Right kidney (tissue), 1 donor: ENCODE measurements around the gene GNAO1.
"Not testable (repeated sequence)": the region's sequence is repeated elsewhere in the genome, so short reads cannot be mapped to it uniquely, and the experiment has no call there.

Source experiments
- DNase-seq: peaks from one replicate; pipeline ENCODE4 v3.0.0-alpha.2; 2016

The GNAO1 gene

DNA sequence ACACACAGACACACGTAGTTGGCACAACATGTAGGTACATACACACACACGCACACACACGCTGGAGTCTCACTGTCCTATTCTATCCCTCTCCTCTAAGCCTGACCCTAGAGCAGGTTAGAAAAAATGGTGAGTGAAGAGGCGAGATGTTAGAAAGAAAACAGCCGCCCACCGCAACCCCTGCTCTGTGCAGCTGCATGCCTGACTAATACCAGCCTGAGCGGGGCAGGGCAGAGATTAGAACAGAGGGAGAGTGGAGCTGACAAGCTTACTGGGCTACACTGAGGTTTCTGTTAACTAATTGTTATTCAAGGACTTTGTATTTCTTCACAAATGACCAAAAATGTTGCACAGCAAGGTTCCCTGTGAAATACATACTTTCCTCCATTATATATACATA lies 174.3 kb downstream of the GNAO1 start:
- no peak for DNase-seq

- no peak for DNase-seq
These were observed 175.7 kb downstream of the GNAO1 start for GRCh38 chr16:56366945-56367344.

GRCh38 chr16:56367764-56368163 lies 176.5 kb downstream of the GNAO1 start:
- no peak for DNase-seq

DNA sequence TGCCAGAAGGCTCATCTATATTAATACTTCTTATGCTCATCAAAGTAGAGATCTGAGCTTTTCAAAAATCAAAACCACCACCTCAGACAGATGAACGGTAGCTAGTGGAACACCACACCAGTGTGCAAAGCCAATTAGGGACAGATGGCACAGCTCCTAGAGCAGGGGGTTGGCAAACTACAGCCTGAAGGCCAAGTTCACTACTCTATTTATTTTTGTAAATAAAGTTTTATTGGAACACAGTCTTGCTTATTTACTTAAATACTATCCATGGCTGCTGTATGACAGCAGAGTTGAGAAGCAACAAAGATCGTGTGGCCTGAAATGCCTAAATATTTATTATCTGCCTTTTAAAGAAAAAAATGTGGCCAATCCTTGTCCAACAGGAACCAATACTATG lies 177.3 kb downstream of the GNAO1 start:
- DNase-seq, result no peak

- no peak for DNase-seq
These were observed 177.9 kb downstream of the GNAO1 start for GRCh38 chr16:56369202-56369601.

- no peak for DNase-seq
These were observed 179.0 kb downstream of the GNAO1 start for GRCh38 chr16:56370185-56370874.

GRCh38 chr16:56370875-56371659 lies 179.8 kb downstream of the GNAO1 start:
- no peak for DNase-seq

GRCh38 chr16:56371660-56371937 lies 180.3 kb downstream of the GNAO1 start:
- no peak for DNase-seq

- no peak for DNase-seq
These were observed 180.8 kb downstream of the GNAO1 start for GRCh38 chr16:56372013-56372634.

DNA sequence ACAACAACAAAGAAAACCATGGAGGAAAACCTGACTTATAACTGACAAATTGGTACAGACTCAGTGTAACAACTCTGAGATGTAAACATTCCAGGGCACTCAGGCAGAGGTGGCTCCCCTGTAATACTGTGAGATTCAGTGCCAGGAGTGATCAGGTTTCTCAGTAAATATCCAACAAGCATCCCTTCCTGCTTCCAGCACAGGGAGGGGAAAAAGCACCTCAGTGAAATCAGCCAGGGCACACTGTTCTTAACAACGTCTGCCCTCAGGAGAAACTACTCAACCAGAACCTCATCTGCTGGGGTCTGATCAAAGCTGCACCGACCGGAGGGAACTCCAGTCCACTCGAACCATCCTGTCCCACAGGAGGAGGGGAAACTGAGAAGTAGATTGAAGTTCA lies 181.7 kb downstream of the GNAO1 start:
- peak; percentile 57 for DNase-seq

GRCh38 chr16:56375792-56376191 lies 184.5 kb downstream of the GNAO1 start:
- not testable (repeated sequence) for DNase-seq

DNA sequence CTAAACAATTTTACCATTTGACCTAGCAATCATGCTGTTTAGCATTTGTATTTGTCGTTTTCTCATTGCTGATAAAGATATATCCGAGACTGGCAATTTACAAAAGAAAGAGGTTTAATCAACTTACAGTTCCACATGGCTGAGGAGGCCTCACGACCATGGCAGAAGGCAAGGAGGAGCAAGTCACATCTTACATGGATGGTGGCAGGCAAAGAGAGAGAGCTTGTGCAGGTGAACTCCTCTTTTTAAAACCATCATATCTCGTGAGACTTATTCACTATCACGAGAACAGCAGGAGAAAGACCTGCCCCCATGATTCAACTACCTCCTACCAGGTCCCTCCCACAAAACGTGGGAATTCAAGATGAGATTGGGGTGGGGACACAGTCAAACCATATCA lies 187.8 kb downstream of the GNAO1 start:
- DNase-seq, result not testable (repeated sequence)

GRCh38 chr16:56380778-56381485 lies 189.6 kb downstream of the GNAO1 start:
- not testable (repeated sequence) for DNase-seq

DNA sequence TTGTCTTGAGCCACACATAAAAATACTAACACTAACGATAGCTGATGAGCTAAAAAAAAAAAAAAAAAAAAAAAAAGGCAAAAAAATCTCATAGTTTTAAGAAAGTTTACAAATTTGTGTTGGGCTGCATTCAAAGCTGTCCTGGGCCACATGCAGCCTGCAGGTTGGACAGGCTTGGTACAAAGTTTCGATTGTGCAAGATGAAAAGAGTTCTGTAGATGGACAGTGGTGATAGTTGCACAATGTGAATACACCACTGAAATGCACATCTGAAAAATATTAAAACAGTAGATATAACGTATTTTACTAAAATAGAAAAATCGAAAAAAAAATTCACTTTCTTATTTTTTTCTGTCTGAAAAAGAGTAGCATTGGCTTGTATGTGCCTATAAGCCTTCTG lies 191.2 kb downstream of the GNAO1 start:
- DNase-seq, result no peak

DNA sequence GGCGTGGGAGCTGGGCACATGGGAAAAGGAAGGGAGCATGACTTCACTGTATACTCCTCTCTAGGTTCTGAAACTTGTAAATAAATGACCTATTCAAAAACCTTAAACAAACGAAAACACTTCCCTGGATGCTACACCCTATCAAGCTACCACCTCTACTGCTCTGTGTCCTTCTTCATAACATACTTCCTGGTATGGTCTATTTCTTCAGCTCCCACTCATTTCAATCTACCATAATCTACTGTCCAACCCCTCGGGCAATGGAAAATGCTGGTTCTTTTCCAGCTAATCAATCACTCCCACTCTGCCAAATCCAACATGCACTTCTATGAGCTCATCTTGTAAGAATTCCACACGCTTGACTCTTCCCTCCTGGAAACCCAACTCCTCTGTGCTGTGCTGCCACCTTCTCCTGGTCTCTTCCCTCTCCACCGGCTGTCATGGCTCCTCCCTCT lies 191.6 kb downstream of the GNAO1 start:
- DNase-seq, result no peak

DNA sequence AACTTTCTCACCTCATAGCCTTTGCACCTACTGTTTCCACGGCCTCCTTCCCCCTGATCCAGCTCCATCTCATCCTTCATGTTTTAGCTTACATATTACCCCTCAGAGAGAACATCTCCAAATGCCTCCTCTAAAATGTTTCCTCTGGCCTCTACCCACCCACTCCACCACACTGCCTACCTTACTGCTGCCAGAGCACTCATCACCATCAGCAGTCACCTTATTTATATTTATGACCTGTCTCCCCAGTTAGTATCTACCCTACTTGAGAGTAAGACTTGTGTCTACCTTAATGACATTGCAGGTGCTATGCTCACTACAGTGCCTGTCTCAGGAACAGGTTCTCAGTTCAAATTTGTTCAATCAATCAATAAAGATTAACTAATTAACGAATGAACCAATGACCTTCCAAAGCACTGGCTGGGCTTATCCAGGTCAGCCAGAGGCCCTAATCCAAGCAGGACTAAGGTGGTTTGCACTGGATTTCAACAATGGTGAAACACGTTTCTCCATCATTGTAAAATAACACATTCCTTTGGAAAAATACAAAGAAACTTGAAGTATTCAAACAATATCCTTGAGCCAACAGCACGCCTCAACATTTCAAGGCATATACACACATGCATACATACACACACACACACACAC lies 192.9 kb downstream of the GNAO1 start:
- DNase-seq, result no peak

DNA sequence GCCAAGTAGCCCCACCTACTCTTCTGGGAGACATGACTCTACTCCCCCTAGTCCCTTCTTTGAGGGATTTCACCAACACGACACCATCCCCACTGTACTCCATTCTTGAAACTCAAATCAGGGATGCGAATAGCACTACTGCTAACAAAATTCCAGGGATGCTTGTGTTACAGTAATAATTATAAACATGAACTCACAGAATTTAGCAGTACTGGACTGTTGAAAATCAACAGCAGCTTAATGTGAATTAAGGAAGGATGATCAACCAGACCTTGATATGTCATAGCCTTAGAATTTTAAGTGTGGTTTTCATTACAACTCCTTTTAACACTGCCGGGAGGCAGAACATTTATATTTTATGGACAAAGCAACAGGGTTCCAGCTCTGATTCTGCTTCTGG lies 196.1 kb downstream of the GNAO1 start:
- DNase-seq, result no peak

- DNase-seq, result no peak
These were observed 196.9 kb downstream of the GNAO1 start for GRCh38 chr16:56388209-56388608.

DNA sequence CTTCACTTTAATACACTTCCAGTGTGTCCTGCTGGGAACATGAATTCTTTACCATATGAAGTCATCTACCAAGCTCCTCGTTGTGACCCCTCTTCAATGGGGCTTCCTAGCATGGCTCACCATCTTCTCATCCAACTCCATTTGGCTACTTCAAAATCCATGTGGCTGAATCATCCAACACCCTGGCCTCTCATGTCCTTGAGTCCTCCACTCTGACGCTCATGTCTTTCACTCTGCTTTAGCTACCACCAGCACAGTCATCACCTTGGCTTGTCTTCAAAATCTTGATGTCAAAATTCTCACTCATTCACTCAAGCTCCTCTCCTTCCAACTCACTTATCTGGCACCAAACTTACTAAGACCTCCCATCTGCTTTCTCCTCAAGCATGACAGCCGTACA lies 198.3 kb downstream of the GNAO1 start:
- DNase-seq, result no peak

DNA sequence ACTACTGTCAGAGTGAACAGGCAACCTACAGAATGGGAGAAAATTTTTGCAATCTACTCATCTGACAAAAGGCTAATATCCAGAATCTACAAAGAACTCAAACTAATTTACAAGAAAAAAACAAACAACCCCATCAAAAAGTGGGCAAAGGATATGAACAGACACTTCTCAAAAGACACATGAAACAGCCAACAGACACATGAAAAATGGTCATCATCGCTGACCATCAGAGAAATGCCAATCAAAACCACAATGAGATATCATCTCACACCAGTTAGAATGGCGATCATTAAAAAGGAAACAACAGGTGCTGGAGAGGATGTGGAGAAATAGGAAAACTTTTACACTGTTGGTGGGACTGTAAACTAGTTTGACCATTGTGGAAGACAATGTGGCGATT lies 205.4 kb downstream of the GNAO1 start:
- not testable (repeated sequence) for DNase-seq

DNA sequence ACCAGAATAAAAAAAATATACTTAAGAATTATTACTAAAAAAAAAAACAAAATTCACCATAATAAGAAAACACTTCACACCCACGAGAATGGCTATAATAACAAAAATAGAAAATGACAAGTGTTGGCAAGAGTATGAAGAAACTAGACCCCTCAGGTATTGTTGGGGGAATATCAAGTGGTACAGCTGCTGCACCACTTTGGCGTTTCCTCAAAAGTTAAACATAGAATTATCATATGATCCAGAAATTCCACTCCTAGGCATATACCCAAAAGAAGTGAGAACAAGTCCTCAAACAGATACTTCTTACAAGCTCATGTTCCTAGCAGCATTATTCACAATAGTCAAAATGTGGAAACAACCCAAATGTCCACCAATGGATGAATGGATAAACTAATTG lies 207.8 kb downstream of the GNAO1 start:
- DNase-seq, result no peak

DNA sequence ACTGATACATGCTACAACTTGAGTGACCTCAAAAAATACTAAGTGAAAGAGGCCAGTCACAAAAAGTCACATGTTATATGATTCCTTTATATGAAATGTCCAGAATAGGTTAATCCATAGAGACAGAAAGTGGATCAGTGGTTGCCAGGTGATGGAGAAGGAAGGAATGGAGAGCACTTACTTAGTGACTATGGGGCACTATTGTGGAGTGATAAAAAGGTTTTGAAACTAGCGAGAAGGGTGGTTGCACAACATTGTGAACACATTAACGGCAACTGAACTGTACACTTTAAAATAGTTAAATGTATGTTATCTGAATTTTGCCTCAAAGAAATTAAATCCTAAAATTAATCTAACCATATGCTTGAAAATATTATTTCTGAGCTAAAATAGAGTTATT lies 208.2 kb downstream of the GNAO1 start:
- DNase-seq, result no peak

GRCh38 chr16:56400458-56400857 lies 209.2 kb downstream of the GNAO1 start:
- no peak for DNase-seq
